Astrocyte (in vitro differentiated cells and primary cell): ENCODE results near the gene ARCN1.

Experiments
- EZH2 ChIP-seq: IDR thresholded peaks from 2 replicates; pipeline ENCODE4 v1.6.1; 2012; ENCODE audit warnings: mild to moderate bottlenecking, low read length, inconsistent platforms; ENCODE audit not compliant: insufficient read depth
- TF ChIP-seq, protein P1 (sequence below): IDR thresholded peaks from 2 replicates; pipeline ENCODE4 v1.5.1; 2011; ENCODE audit warnings: low read depth, mild to moderate bottlenecking, inconsistent platforms, low read length, moderate library complexity; ENCODE audit not compliant: insufficient read depth

DNA sequence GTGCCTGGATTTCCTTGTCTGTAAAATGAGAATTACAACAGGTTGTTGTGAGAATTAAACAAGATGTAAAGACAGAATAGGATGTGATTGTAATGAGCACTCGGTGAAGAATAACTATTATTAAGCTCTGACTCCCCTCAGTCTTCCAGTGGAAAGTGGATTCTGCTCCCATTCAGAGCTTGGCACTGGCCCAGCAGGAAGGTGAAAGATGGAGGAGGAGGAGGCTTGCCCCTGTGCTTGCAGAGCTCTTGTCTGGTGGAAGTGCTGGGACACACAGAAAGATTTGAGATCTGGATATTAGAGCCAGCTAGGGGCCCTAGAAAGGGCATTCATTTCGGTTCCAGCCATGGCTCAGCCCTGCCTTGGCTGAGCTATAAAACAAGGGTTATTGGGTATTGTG is 63.4 kb downstream of the ARCN1 start:
- TF ChIP-seq, protein P1, sequence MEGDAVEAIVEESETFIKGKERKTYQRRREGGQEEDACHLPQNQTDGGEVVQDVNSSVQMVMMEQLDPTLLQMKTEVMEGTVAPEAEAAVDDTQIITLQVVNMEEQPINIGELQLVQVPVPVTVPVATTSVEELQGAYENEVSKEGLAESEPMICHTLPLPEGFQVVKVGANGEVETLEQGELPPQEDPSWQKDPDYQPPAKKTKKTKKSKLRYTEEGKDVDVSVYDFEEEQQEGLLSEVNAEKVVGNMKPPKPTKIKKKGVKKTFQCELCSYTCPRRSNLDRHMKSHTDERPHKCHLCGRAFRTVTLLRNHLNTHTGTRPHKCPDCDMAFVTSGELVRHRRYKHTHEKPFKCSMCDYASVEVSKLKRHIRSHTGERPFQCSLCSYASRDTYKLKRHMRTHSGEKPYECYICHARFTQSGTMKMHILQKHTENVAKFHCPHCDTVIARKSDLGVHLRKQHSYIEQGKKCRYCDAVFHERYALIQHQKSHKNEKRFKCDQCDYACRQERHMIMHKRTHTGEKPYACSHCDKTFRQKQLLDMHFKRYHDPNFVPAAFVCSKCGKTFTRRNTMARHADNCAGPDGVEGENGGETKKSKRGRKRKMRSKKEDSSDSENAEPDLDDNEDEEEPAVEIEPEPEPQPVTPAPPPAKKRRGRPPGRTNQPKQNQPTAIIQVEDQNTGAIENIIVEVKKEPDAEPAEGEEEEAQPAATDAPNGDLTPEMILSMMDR = no peak
- no peak for TF ChIP-seq EZH2
